ENCODE data around the gene BAIAP2L2.

- no peak for TF ChIP-seq FOXM1 (IDR thresholded peaks at IDR 0.05; ENCODE audit: borderline replicate concordance, low read depth)
- no peak for TF ChIP-seq RAD21 (IDR thresholded peaks at IDR 0.05; ENCODE audit: low read depth)
These were observed 60.5 kb downstream of the BAIAP2L2 start for GRCh38 chr22:38049812-38050619.

All from Ishikawa (cell line).